Measurements from ENCODE around the gene SWT1. TPM values are rescaled to one million over a fixed set of nuclear protein-coding genes. Genes with fewer than 3 reads are reported as not detected.

SWT1 gene
- total RNA-seq, 6 experiments from 2014 or later = 1.7 to 2.5 (median 2.1) TPM

DNA sequence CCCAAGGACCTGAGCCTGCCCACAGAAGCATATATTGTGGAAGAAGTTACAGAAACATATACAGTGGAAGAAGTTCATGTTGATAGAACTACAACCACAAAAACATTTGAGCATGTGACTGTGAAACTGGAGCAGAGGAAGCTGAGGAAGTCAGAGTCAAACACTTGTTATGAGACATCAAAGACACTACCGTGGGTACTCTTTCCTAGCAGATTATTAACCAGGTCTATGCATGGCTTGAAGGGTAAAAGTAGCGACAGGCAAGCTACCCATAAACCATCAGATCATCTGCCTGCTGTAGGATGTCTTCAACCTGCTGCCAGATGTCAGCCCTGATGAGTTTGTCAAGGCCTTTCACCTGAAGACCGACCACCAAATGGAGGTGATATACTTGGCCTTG, 124.3 kb downstream of the SWT1 start:
- no peak for TF ChIP-seq CTCF (IDR thresholded peaks at IDR 0.05)
- peaks cover 6% of the 10 kb centered on the region for H3K36me3 Mint-ChIP-seq (ENCODE audit: low read depth)
- no peak overlapping the region for H3K4me3 Mint-ChIP-seq
- peaks cover 37% of the 10 kb centered on the region for H3K4me1 Mint-ChIP-seq (ENCODE audit: low read depth)
- no peaks in the 10 kb centered on the region for H3K9me3 Mint-ChIP-seq
- peaks cover 2% of the 10 kb centered on the region for H3K27me3 Mint-ChIP-seq (ENCODE audit: insufficient read depth)
- peak overlapping the region; percentile 6; the same call in 1 of the 2 replicates for H3K27ac Mint-ChIP-seq
- DNase-seq = no peak

DNA sequence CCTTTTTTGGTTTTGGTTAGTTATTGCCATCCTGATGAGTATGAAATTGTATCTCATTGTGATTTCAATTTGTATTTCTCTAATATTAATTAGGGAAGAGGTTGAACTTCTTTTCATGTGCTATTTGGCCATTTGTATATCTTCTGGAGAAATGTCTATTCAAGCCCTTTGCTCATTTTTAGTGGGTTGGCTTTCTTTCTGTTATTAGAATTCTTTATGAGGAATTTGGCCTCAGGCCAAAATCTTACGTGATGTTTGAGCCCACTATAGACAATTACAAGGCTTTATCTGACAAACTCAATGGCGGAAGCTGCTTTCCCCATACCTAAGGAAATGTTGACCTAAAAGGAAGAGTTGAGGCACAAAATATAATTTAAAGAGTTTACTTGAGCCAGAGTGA, 127.1 kb downstream of the SWT1 start:
- Mint-ChIP-seq H3K36me3 (ENCODE audit: low read depth) (peaks cover 6% of the 10 kb centered on the region), H3K27me3 (ENCODE audit: insufficient read depth) (peaks cover 2% of the 10 kb centered on the region), H3K27ac (no peak overlapping the region), H3K4me3 (no peak overlapping the region), H3K4me1 (ENCODE audit: low read depth) (peaks cover 34% of the 10 kb centered on the region), H3K9me3 (no peaks in the 10 kb centered on the region)
- TF ChIP-seq CTCF (IDR thresholded peaks at IDR 0.05) = no peak
- no peak for DNase-seq

GRCh38 chr1:185284533-185285276, 127.7 kb downstream of the SWT1 start:
- Mint-ChIP-seq H3K4me1 (ENCODE audit: low read depth) (peaks cover 28% of the 10 kb centered on the region), H3K27ac (no peak overlapping the region), H3K27me3 (ENCODE audit: insufficient read depth) (peaks cover 3% of the 10 kb centered on the region), H3K4me3 (no peak overlapping the region), H3K36me3 (ENCODE audit: low read depth) (peaks cover 6% of the 10 kb centered on the region), H3K9me3 (no peaks in the 10 kb centered on the region)
- no peak for TF ChIP-seq CTCF (IDR thresholded peaks at IDR 0.05)
- DNase-seq = no peak

DNA sequence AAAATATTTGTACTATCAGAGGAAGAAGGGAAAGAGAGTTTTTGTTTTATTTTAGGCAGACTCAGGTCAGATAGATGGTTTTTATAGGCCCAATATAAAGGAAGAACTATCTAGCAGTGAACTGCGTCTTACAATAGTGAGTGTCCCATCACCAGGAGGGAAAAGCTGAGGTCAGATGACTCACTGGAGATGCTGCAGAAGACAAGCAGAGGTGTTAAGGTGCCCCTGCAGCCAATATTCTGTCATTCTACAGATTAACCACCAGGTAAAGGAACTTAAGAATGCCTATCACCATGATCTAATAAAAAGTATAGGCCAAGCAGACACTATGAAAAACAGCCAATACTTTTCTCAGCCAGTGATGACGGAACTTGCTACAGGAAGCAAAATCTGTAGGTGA, 130.5 kb downstream of the SWT1 start:
- H3K36me3 Mint-ChIP-seq (ENCODE audit: low read depth) = no peaks in the 10 kb centered on the region
- no peak overlapping the region for H3K4me3 Mint-ChIP-seq
- peaks cover 8% of the 10 kb centered on the region for H3K4me1 Mint-ChIP-seq (ENCODE audit: low read depth)
- no peak overlapping the region for H3K27ac Mint-ChIP-seq
- peaks cover 1% of the 10 kb centered on the region for H3K27me3 Mint-ChIP-seq (ENCODE audit: insufficient read depth)
- no peak for DNase-seq
- TF ChIP-seq CTCF (IDR thresholded peaks at IDR 0.05) = no peak
- H3K9me3 Mint-ChIP-seq = no peaks in the 10 kb centered on the region

GRCh38 chr1:185288435-185288834, 131.5 kb downstream of the SWT1 start:
- Mint-ChIP-seq H3K27ac (no peak overlapping the region), H3K4me1 (ENCODE audit: low read depth) (peaks cover 8% of the 10 kb centered on the region), H3K9me3 (no peaks in the 10 kb centered on the region), H3K27me3 (ENCODE audit: insufficient read depth) (peaks cover 1% of the 10 kb centered on the region), H3K36me3 (ENCODE audit: low read depth) (no peaks in the 10 kb centered on the region), H3K4me3 (no peak overlapping the region)
- DNase-seq = no peak
- TF ChIP-seq CTCF (IDR thresholded peaks at IDR 0.05) = no peak
